NCI-H69 (cell line): ENCODE data around the gene DDX41.

Experiments used
- DNase-seq: peaks from one replicate; lab custom pipeline; 2025; lab: John Stamatoyannopoulos, UW

DDX41 gene

DNA sequence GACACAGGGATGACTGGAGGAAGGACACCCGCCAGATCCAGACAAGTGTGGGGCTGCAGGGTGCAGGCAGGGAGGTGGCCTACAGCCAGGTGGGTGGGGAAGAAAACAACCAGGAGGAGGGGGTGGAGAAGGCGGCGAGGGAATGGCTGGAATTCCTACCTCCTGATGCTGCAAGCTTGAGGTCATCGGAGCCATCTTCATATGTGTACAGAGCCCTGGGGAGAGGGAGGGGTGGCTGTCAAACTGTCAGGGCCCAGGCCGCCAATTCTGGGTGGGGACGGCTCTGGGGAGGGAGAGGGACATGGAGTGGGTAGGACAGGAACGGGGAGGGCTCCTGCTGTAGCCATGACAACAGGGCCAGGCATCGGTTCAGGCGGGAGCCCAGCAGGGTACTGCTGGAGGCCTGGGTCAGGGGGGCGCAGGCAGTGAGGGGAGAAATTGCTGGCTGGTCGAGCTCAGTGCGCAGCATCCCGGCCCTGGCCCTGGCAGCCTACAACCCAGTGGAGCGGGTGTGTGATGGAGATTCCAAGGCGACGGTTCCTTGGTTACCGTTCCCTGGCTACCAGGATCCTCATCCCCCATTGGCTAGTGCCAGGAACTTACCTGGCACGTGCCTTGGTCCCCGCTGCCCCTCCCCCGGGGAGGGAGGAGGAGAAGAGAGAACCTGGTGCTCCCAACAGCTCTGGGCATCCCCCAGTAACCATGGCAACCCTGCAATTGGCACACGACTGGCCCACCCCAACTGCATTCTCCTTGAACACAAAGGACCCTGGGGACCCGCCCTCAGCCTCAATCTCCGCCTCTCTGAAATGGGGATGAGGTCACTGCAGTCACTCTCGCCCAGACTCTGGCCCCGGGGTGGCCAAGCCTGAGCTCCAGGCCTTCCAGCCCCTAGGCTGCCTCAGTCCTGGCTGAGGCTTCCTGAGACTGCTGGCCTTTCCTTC lies 47.8 kb downstream of the DDX41 start:
- DNase-seq, result peak; percentile 90

DNA sequence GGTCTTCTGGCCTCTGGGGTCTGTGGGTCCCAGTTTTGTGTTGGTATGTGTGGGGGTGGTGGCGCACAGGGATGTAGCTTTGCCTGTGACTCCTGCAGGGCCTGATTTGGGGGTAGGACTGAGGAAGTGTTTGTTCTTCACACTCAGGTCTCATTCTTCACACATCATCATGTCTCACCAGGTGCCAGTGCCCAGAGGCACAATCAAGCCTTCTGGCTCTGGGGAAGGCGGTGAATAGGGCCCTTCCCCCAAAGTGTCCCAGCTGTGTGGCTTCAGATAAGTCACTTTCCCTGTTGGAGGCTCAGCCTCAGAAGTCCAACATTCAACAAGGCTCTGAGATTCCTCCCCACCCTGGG lies 48.5 kb downstream of the DDX41 start:
- DNase-seq, result peak; percentile 90

DNA sequence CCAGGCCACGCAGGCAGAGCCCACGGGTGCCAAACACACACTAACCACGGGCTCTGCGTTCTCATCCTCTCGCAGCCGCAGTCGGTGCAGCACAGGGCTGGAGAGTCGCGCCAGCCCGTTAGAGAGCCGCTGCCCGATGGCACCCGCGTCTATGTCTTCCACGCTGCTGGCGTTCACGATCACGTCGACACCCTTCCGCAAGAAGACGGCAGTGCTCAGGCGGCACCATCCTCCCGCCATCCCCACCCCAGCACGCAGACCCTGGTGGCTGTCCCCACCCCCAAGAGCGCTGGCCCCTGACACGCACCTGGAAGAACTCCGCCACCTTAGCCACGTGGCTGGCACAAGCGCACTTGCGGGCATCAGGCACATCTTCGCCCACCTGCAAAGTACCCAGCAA lies 49.3 kb downstream of the DDX41 start:
- no peak for DNase-seq

DNA sequence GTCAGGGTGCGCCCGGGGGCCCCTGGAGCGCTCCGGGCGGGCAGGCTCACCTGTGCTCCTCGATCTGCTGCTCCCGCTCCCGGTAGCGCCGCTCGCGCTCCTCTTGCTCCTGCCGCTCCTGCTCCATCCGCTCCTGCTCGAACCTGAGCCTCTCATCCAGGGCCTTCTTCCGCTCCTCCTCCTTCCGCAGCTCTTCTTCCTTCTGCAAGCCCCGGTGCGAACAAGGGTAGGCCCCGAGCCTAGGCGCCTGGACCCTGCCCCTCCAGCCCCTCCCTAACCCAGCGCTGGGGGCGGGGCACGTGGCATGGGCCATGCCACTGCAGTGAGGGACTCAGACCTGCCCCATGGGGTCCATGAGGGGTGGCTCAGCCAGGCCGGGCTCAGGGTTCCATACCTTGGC lies 49.9 kb downstream of the DDX41 start:
- DNase-seq, result no peak

DNA sequence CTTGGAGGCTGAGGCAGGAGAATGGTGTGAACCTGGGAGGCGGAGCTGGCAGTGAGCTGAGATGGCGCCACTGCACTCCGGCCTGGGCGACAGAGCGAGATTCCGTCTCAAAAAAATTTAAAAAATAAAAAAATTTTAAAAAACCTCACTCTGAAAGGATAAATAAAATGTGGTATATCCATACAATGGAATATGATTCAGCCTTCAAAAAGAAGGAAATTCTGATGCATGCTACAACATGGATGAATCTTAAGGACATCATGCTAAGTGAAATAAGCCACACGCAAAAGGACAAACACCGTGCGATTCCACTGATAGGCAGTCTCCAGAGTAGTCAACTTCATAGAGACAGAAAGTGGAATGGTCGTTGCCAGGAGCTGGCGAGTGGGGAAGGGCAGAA lies 51.7 kb downstream of the DDX41 start:
- DNase-seq, result no peak

DNA sequence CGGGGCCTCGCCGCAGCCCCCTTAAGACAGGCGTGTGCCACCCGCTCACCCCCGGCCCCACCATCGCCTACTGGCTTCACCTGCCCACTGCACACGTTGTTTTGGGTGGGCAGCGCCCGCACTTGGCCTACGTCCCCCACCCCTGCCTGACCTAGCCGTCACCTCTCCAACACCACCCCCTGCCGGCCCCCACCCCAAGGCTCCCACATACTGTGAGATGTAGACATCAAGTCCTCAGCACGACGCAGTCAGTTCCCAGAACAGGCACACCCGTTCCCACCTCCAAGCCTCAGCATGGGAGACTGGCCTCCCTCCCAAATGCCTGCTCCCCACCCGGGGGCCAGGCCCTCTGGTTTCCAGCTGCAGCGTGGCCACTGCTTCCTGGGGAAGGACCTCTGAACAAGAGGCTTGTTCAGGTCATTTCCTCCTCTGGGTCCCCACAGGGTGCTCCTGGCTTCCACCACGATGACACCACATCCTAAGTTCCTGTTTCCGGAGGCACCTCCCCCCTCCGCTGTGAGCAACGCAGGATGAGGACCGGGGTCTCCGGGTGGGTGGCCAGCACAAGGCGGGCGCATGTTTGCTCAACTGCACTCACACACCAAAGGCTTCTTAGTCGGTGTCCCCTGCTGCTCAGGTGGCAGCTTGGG lies 54.6 kb downstream of the DDX41 start:
- DNase-seq, result no peak
